ENCODE results near the gene ABHD17A.

Gene ABHD17A

GRCh38 chr19:1917926-1918325 is 32.6 kb upstream of the ABHD17A start:
- H3K27ac ChIP-seq = no peak overlapping the region
- no peak for TF ChIP-seq CTCF (conservative IDR thresholded peaks at IDR 0.05)

- TF ChIP-seq CTCF (conservative IDR thresholded peaks at IDR 0.05) = no peak
- H3K27ac ChIP-seq = no peak overlapping the region
These were observed 31.9 kb upstream of the ABHD17A start for GRCh38 chr19:1917146-1917545.

- TF ChIP-seq CTCF (conservative IDR thresholded peaks at IDR 0.05) = no peak
- no peak overlapping the region for H3K27ac ChIP-seq
These were observed 29.6 kb upstream of the ABHD17A start for GRCh38 chr19:1914826-1915341.

GRCh38 chr19:1913781-1914577 is 28.7 kb upstream of the ABHD17A start:
- TF ChIP-seq CTCF (conservative IDR thresholded peaks at IDR 0.05) = no peak
- no peak overlapping the region for H3K27ac ChIP-seq

- no peak for TF ChIP-seq CTCF (conservative IDR thresholded peaks at IDR 0.05)
- no peak overlapping the region for H3K27ac ChIP-seq
These were observed 27.6 kb upstream of the ABHD17A start for GRCh38 chr19:1912760-1913505.

- no peak overlapping the region for H3K27ac ChIP-seq
- no peak for TF ChIP-seq CTCF (conservative IDR thresholded peaks at IDR 0.05)
These were observed 26.7 kb upstream of the ABHD17A start for GRCh38 chr19:1911995-1912394.

- TF ChIP-seq CTCF (conservative IDR thresholded peaks at IDR 0.05) = no peak
- H3K27ac ChIP-seq = no peak overlapping the region
These were observed 25.8 kb upstream of the ABHD17A start for GRCh38 chr19:1911098-1911497.
